NT2/D1 (cell line): ENCODE data around the gene QPRT.
A peak's percentile ranks its signal among the peaks of the same experiment; 100 is the strongest.
"Not testable (repeated sequence)": the region's sequence is repeated elsewhere in the genome, so short reads cannot be mapped to it uniquely, and the experiment has no call there.

Source experiments
- DNase-seq: peaks from one replicate; pipeline ENCODE4 v3.0.0-alpha.2; 2011; ENCODE audit warnings: low read depth, low spot score
- H3K27me3 ChIP-seq: 2 replicates; pipeline ENCODE4 v1.6.0; 2011; ENCODE audit warnings: mild to moderate bottlenecking; ENCODE audit not compliant: insufficient read length, insufficient read depth
- H3K36me3 ChIP-seq: 2 replicates; pipeline ENCODE4 v1.6.1; 2011; ENCODE audit warnings: mild to moderate bottlenecking, low read length, mixed read lengths; ENCODE audit not compliant: insufficient read depth, insufficient read length
- H3K4me1 ChIP-seq: 2 replicates; pipeline ENCODE4 v1.5.1; 2011; ENCODE audit not compliant: insufficient read depth, insufficient read length
- H3K4me3 ChIP-seq: 2 replicates; pipeline ENCODE4 v1.5.1; 2011; ENCODE audit warnings: low read depth; ENCODE audit not compliant: insufficient read length
- H3K9ac ChIP-seq: 2 replicates; pipeline ENCODE4 v1.6.0; 2011; ENCODE audit warnings: low read depth; ENCODE audit not compliant: insufficient read length
- H3K9me3 ChIP-seq: 2 replicates; pipeline ENCODE4 v1.5.1; 2011; ENCODE audit warnings: mild to moderate bottlenecking, low read length; ENCODE audit not compliant: insufficient read depth
- SUZ12 ChIP-seq: IDR thresholded peaks from 2 replicates; pipeline ENCODE4 v1.6.1; 2011; ENCODE audit not compliant: insufficient read length, insufficient read depth; ENCODE audit errors: extremely low read depth
- YY1 ChIP-seq: IDR thresholded peaks from 2 replicates; pipeline ENCODE4 v1.6.1; 2011; ENCODE audit not compliant: insufficient read length, insufficient read depth
- ZNF274 ChIP-seq: IDR thresholded peaks from 2 replicates; pipeline ENCODE4 v1.6.1; 2011; ENCODE audit warnings: mild to moderate bottlenecking, low read depth, low read length

Gene QPRT

GRCh38 chr16:29688172-29688571, 9.2 kb downstream of the QPRT start:
- no peaks in the 10 kb centered on the region; the same call in 1 of the 2 replicates for H3K9me3 ChIP-seq
- no peak overlapping the region for H3K4me3 ChIP-seq
- no peak overlapping the region for H3K9ac ChIP-seq
- H3K27me3 ChIP-seq, result no peaks in the 10 kb centered on the region
- TF ChIP-seq YY1 (no peak), SUZ12 (no peak), ZNF274 (no peak)
- no peak for DNase-seq
- peaks cover 67% of the 10 kb centered on the region for H3K36me3 ChIP-seq
- H3K4me1 ChIP-seq, result peaks cover 16% of the 10 kb centered on the region

GRCh38 chr16:29689490-29690351, 10.7 kb downstream of the QPRT start:
- H3K9ac ChIP-seq, H3K4me3 ChIP-seq, H3K9me3 ChIP-seq, H3K27me3 ChIP-seq, DNase-seq: not testable (repeated sequence)
- Histone ChIP-seq H3K4me1 (peaks cover 18% of the 10 kb centered on the region), H3K36me3 (peaks cover 55% of the 10 kb centered on the region)

GRCh38 chr16:29692606-29693005, 13.6 kb downstream of the QPRT start:
- H3K9ac ChIP-seq, H3K9me3 ChIP-seq, H3K4me3 ChIP-seq, DNase-seq, H3K27me3 ChIP-seq: not testable (repeated sequence)
- Histone ChIP-seq H3K36me3 (peaks cover 54% of the 10 kb centered on the region), H3K4me1 (peaks cover 12% of the 10 kb centered on the region)

- H3K27me3 ChIP-seq, result no peaks in the 10 kb centered on the region
- H3K4me3 ChIP-seq, result no peak overlapping the region
- H3K9me3 ChIP-seq, result no peaks in the 10 kb centered on the region; the same call in 1 of the 2 replicates
- H3K36me3 ChIP-seq, result peaks cover 53% of the 10 kb centered on the region
- no peak for TF ChIP-seq YY1
- TF ChIP-seq SUZ12, result no peak
- no peak for TF ChIP-seq ZNF274
- H3K4me1 ChIP-seq, result peaks cover 12% of the 10 kb centered on the region
- H3K9ac ChIP-seq, result peak overlapping the region; percentile 32
- no peak for DNase-seq
These were observed 15.6 kb downstream of the QPRT start for GRCh38 chr16:29694384-29695195.

GRCh38 chr16:29695675-29696074, 16.7 kb downstream of the QPRT start:
- not testable (repeated sequence) for DNase-seq, H3K9ac ChIP-seq, H3K4me3 ChIP-seq, H3K27me3 ChIP-seq, H3K9me3 ChIP-seq
- peaks cover 43% of the 10 kb centered on the region for H3K36me3 ChIP-seq
- H3K4me1 ChIP-seq, result peaks cover 14% of the 10 kb centered on the region

- Histone ChIP-seq H3K9ac (no peak overlapping the region), H3K27me3 (no peaks in the 10 kb centered on the region), H3K4me3 (no peak overlapping the region), H3K9me3 (no peaks in the 10 kb centered on the region), H3K36me3 (peaks cover 41% of the 10 kb centered on the region), H3K4me1 (peaks cover 12% of the 10 kb centered on the region)
- DNase-seq, result no peak
- TF ChIP-seq YY1 (no peak), SUZ12 (no peak), ZNF274 (no peak)
These were observed 17.9 kb downstream of the QPRT start for GRCh38 chr16:29696881-29697331.

GRCh38 chr16:29697391-29697790, 18.4 kb downstream of the QPRT start:
- Histone ChIP-seq H3K9me3 (no peaks in the 10 kb centered on the region), H3K9ac (no peak overlapping the region), H3K4me3 (no peak overlapping the region), H3K36me3 (peaks cover 40% of the 10 kb centered on the region), H3K27me3 (no peaks in the 10 kb centered on the region), H3K4me1 (peaks cover 10% of the 10 kb centered on the region)
- TF ChIP-seq ZNF274, result no peak
- no peak for DNase-seq
